Measurements from ENCODE around the gene DAPK2. TPM values are rescaled to one million over a fixed set of nuclear protein-coding genes. Genes with fewer than 3 reads are reported as not detected.

DAPK2 gene
- total and polyA plus RNA-seq, 8 donors: 18.3 to 59.3 (median 24.2) TPM

DNA sequence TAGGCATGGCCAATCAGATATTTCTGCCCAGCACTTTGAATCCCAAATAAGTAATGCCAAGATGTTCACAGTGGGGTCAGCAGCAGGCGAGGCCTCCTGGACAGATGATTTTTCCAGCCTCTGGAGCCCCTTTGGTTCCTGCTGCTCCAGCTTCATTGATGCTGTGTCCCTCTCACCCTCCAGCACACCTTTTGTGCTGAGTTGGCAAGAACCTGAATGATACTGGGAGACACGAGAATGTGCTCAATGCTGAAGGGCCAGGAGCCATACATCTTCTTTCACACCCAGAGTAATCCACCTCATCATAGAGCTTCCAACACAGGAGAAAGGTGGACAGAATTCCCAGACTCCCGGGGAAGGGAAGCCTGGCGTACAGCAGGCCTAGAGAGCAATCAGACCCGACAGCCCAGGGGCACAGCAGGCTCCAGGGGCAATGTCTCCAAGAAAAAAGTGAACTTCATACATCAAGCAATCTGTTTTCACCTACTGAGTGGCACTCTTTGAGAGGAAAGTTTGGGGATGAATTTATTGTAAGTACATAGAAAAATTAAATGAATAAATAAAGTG lies 6.7 kb upstream of the DAPK2 start:
- H3K4me1 ChIP-seq: peaks cover 0 to 30% of the 10 kb centered on the region in 2 donors
- no peak for DNase-seq
- intact Hi-C loops (cut with DNase I): no loop called here

GRCh38 chr15:64051407-64052259 lies 5.3 kb upstream of the DAPK2 start:
- no peak overlapping the region for H3K27ac ChIP-seq
- H3K4me3 ChIP-seq: no peak overlapping the region
- intact Hi-C loops (cut with DNase I): no loop called here
- H3K27me3 ChIP-seq: peaks cover 0 to 10% of the 10 kb centered on the region in 2 donors
- H3K36me3 ChIP-seq: no peaks in the 10 kb centered on the region
- no peak for ATAC-seq
- no peak for TF ChIP-seq CTCF (IDR thresholded peaks at IDR 0.05)
- no peak for DNase-seq
- peaks cover 0 to 44% of the 10 kb centered on the region in 2 donors for H3K4me1 ChIP-seq
- H3K9me3 ChIP-seq: no peaks in the 10 kb centered on the region

More for the DNA sequence above, 6.7 kb upstream of the DAPK2 start:
- H3K9me3 ChIP-seq: no peaks in the 10 kb centered on the region
- no peak for TF ChIP-seq CTCF (IDR thresholded peaks at IDR 0.05)
- no peak overlapping the region for H3K27ac ChIP-seq
- no peaks in the 10 kb centered on the region for H3K27me3 ChIP-seq
- no peak for ATAC-seq
- H3K4me3 ChIP-seq: no peak overlapping the region
- no peaks in the 10 kb centered on the region for H3K36me3 ChIP-seq

GRCh38 chr15:64051093-64051402 lies 4.8 kb upstream of the DAPK2 start:
- intact Hi-C loops (cut with DNase I): no loop called here
- H3K9me3 ChIP-seq: no peaks in the 10 kb centered on the region
- no peak overlapping the region for H3K4me3 ChIP-seq
- H3K27me3 ChIP-seq: peaks cover 0 to 12% of the 10 kb centered on the region in 2 donors
- no peak overlapping the region for H3K27ac ChIP-seq
- DNase-seq (no peak), ATAC-seq (no peak)
- peaks cover 0 to 46% of the 10 kb centered on the region in 2 donors for H3K4me1 ChIP-seq
- no peak for TF ChIP-seq CTCF (IDR thresholded peaks at IDR 0.05)
- H3K36me3 ChIP-seq: no peaks in the 10 kb centered on the region

DNA sequence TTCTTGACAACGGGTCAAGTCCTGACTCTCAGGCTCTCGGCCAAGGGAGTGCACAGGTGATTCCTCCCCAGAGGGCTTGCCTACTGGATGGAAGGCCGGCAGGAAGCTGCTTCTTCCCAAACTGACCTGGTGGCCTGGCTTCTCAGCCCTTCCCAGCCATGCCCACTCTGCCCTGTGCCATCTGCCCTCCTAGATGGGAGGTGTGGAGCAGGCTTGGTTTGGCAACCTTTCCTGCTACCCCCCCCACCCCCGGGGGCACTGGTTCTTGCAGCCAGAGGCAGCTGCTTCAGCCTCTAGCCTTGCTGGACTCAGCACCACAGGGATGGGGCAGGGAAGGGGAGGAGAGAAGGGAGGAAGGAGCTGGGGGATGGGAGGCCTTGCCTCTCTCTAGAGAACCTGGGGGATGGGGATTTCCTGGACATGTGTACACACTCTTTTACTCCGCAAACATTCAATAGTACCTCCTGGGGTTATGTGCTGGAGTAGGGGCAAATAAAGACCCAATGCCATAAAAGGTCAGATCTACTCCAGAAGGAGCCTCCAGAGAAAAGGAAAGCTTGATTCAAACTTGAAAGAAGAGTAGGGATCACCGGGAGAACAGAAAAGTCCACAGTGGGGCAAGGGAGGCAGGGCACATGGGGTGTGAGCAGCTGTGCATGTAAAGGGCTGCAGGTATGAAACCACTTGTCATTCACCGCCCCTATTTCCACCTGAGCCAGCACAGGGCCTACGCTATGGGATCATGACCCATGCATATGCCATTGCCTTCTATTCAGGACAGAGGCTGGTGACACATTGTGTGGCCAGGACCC lies 4.2 kb upstream of the DAPK2 start:
- Histone ChIP-seq H3K9me3 (no peaks in the 10 kb centered on the region), H3K36me3 (no peaks in the 10 kb centered on the region), H3K4me3 (no peak overlapping the region), H3K4me1 (peaks cover 0 to 52% of the 10 kb centered on the region in 2 donors), H3K27ac (peak overlapping the region in 1 of 2 donors; percentile 13), H3K27me3 (peaks cover 0 to 17% of the 10 kb centered on the region in 2 donors)
- TF ChIP-seq CTCF (IDR thresholded peaks at IDR 0.05): no peak
- intact Hi-C loops (cut with DNase I): no loop called here
- DNase-seq (peak in 1 of 4 donors; percentile 49), ATAC-seq (peak; percentile 71)
